SK-N-SH treated with all-trans-retinoic acid at 6 μM for 48 hours (cell line): ENCODE measurements around the gene IDUA.
"Not testable (repeated sequence)": the region's sequence is repeated elsewhere in the genome, so short reads cannot be mapped to it uniquely, and the experiment has no call there.

Experiments
- ATAC-seq: fragments of 200-7000 bp; cut with Tn5 transposase; 3 replicates; pipeline ENCODE4 v1.9.1; 2020; ENCODE audit warnings: mild to moderate bottlenecking, moderate library complexity
- ARNTL ChIP-seq: fragments of 450-650 bp; formaldehyde crosslinking; IDR thresholded peaks from 2 replicates; pipeline ENCODE4 v1.5.0; 2020; ENCODE audit warnings: low read depth, mild to moderate bottlenecking, moderate library complexity, borderline replicate concordance
- BACH2 ChIP-seq: fragments of 250-450 bp; sonication (Bioruptor Pico); IDR thresholded peaks from 2 replicates; pipeline ENCODE4 v1.9.0; 2021; ENCODE audit warnings: mild to moderate bottlenecking, borderline replicate concordance
- CREB5 ChIP-seq: fragments of 250-450 bp; sonication (Bioruptor Pico); IDR thresholded peaks from 2 replicates; pipeline ENCODE4 v1.5.1; 2020; ENCODE audit warnings: low read depth, mild to moderate bottlenecking, moderate library complexity
- CSDC2 ChIP-seq: fragments of 250-450 bp; sonication (Bioruptor Pico); IDR thresholded peaks from 2 replicates; pipeline ENCODE4 v1.5.0; 2020; ENCODE audit warnings: mild to moderate bottlenecking, moderate library complexity
- CSRNP3 ChIP-seq: fragments of 250-450 bp; sonication (Bioruptor Pico); IDR thresholded peaks from 2 replicates; pipeline ENCODE4 v1.5.1; 2021; ENCODE audit warnings: mild to moderate bottlenecking, moderate library complexity
- GLIS3 ChIP-seq: fragments of 250-450 bp; sonication (Bioruptor Pico); IDR thresholded peaks from 2 replicates; pipeline ENCODE4 v1.5.0; 2020; ENCODE audit warnings: mild to moderate bottlenecking, moderate library complexity
- ISL1 ChIP-seq: fragments of 250-450 bp; sonication (Bioruptor Pico); IDR thresholded peaks from 2 replicates; pipeline ENCODE4 v2.1.2; 2022; ENCODE audit warnings: mild to moderate bottlenecking, moderate library complexity
- OSR1 ChIP-seq: fragments of 250-450 bp; sonication (Bioruptor Pico); IDR thresholded peaks from 2 replicates; pipeline ENCODE4 v1.8.0; 2022; ENCODE audit warnings: moderate library complexity, mild to moderate bottlenecking, inconsistent platforms
- PATZ1 ChIP-seq: fragments of 250-450 bp; sonication (Bioruptor Pico); IDR thresholded peaks from 2 replicates; pipeline ENCODE4 v1.8.0; 2020; ENCODE audit warnings: mild to moderate bottlenecking, moderate library complexity, borderline replicate concordance
- POU6F1 ChIP-seq: fragments of 250-450 bp; sonication (Bioruptor Pico); IDR thresholded peaks from 2 replicates; pipeline ENCODE4 v1.8.0; 2021; ENCODE audit warnings: low read depth, mild to moderate bottlenecking, moderate library complexity, borderline replicate concordance
- PPARA ChIP-seq: fragments of 250-450 bp; sonication (Bioruptor Pico); IDR thresholded peaks from 2 replicates; pipeline ENCODE4 v1.5.0; 2020; ENCODE audit warnings: mild to moderate bottlenecking, borderline replicate concordance
- TCF4 ChIP-seq: fragments of 250-450 bp; sonication (Bioruptor Pico); IDR thresholded peaks from 2 replicates; pipeline ENCODE4 v1.8.0; 2021; ENCODE audit warnings: mild to moderate bottlenecking, moderate library complexity, borderline replicate concordance
- TOX ChIP-seq: fragments of 250-450 bp; sonication (Bioruptor Pico); IDR thresholded peaks from 2 replicates; pipeline ENCODE4 v1.8.0; 2021; ENCODE audit warnings: mild to moderate bottlenecking, moderate library complexity, borderline replicate concordance
- TSHZ2 ChIP-seq: fragments of 250-450 bp; sonication (Bioruptor Pico); IDR thresholded peaks from 2 replicates; pipeline ENCODE4 v1.5.0; 2020; ENCODE audit warnings: mild to moderate bottlenecking, moderate library complexity
- ZC3H10 ChIP-seq: fragments of 250-450 bp; sonication (Bioruptor Pico); IDR thresholded peaks from 2 replicates; pipeline ENCODE4 v1.5.1; 2021; ENCODE audit warnings: mild to moderate bottlenecking, moderate library complexity
- ZFP3 ChIP-seq: fragments of 250-450 bp; sonication (Bioruptor Pico); IDR thresholded peaks from 2 replicates; pipeline ENCODE4 v1.5.0; 2020; ENCODE audit warnings: mild to moderate bottlenecking, moderate library complexity
- ZFP30 ChIP-seq: fragments of 450-650 bp; formaldehyde crosslinking; IDR thresholded peaks from 2 replicates; pipeline ENCODE4 v1.5.0; 2022; ENCODE audit warnings: mild to moderate bottlenecking, moderate library complexity
- ZNF565 ChIP-seq: fragments of 450-650 bp; formaldehyde crosslinking; conservative IDR thresholded peaks from 2 replicates; pipeline ENCODE4 v1.5.0; 2020; ENCODE audit warnings: low read depth, mild to moderate bottlenecking, moderate library complexity
- ZNF70 ChIP-seq: fragments of 450-650 bp; formaldehyde crosslinking; IDR thresholded peaks from 2 replicates; pipeline ENCODE4 v1.5.0; 2020; ENCODE audit warnings: mild to moderate bottlenecking, moderate library complexity
- ZNF8 ChIP-seq: fragments of 450-650 bp; formaldehyde crosslinking; IDR thresholded peaks from 2 replicates; pipeline ENCODE4 v1.5.0; 2020; ENCODE audit warnings: mild to moderate bottlenecking, moderate library complexity

Gene IDUA

GRCh38 chr4:986879-987623, at the start of gene IDUA:
Gene IDUA (plus strand): TSS chr4:987044. CDS start chr4:987085, 41 bp downstream.
- TF ChIP-seq BACH2 (CRISPR knock-in tag) (no peak), TOX (no peak), PATZ1 (CRISPR knock-in tag) (no peak), CSDC2 (CRISPR knock-in tag) (no peak), PPARA (no peak), ZNF70 (CRISPR knock-in tag) (no peak), ARNTL (CRISPR knock-in tag) (no peak), ISL1 (CRISPR knock-in tag) (no peak), TCF4 (CRISPR knock-in tag) (no peak), POU6F1 (CRISPR knock-in tag) (no peak), ZNF565 (CRISPR knock-in tag) (no peak), GLIS3 (CRISPR knock-in tag) (no peak), CSRNP3 (CRISPR knock-in tag) (no peak), CREB5 (no peak), OSR1 (CRISPR knock-in tag) (no peak), TSHZ2 (CRISPR knock-in tag) (no peak), ZFP30 (no peak), ZNF8 (no peak)
- peak; percentile 88 for ATAC-seq

- not testable (repeated sequence) for ATAC-seq
Observed at GRCh38 chr4:939508-939907, 47.3 kb upstream of the IDUA start.

GRCh38 chr4:945274-946102, 41.4 kb upstream of the IDUA start:
- ATAC-seq, result no peak
- TF ChIP-seq ZNF8, result no peak
- TF ChIP-seq PATZ1 (CRISPR knock-in tag), result no peak
- TF ChIP-seq BACH2 (CRISPR knock-in tag), result no peak
- no peak for TF ChIP-seq ZFP3 (CRISPR knock-in tag)
- no peak for TF ChIP-seq ZNF70 (CRISPR knock-in tag)
- TF ChIP-seq ZC3H10 (CRISPR knock-in tag), result no peak
- no peak for TF ChIP-seq OSR1 (CRISPR knock-in tag)
- no peak for TF ChIP-seq CSRNP3 (CRISPR knock-in tag)
- no peak for TF ChIP-seq PPARA
- no peak for TF ChIP-seq TSHZ2 (CRISPR knock-in tag)
